GM19023 (cell line): Measurements from ENCODE around the gene ITGAV.

Experiments used
- ATAC-seq: cut with Tn5 transposase; IDR thresholded peaks from one replicate; pipeline ENCODE4 v1.9.1; 2021; ENCODE audit warnings: mild to moderate bottlenecking, moderate library complexity; ENCODE audit not compliant: unreplicated experiment

Gene ITGAV

GRCh38 chr2:186611526-186611925 lies 21.7 kb downstream of the ITGAV start:
- no peak for ATAC-seq

- ATAC-seq, result no peak
Measured at GRCh38 chr2:186612026-186612425, 22.2 kb downstream of the ITGAV start.

- ATAC-seq, result no peak
Measured at GRCh38 chr2:186612555-186613440, 22.9 kb downstream of the ITGAV start.

GRCh38 chr2:186614373-186614772 lies 24.5 kb downstream of the ITGAV start:
- no peak for ATAC-seq

GRCh38 chr2:186617148-186617547 lies 27.3 kb downstream of the ITGAV start:
- ATAC-seq, result no peak

- ATAC-seq, result no peak
Measured at GRCh38 chr2:186617771-186618170, 27.9 kb downstream of the ITGAV start.

GRCh38 chr2:186618696-186619095 lies 28.8 kb downstream of the ITGAV start:
- no peak for ATAC-seq

GRCh38 chr2:186623084-186623483 lies 33.2 kb downstream of the ITGAV start:
- ATAC-seq, result no peak

GRCh38 chr2:186624276-186624675 lies 34.4 kb downstream of the ITGAV start:
- ATAC-seq, result no peak

- ATAC-seq, result no peak
Measured at GRCh38 chr2:186629250-186629996, 39.6 kb downstream of the ITGAV start.

GRCh38 chr2:186632417-186632816 lies 42.6 kb downstream of the ITGAV start:
- ATAC-seq, result no peak

- ATAC-seq, result no peak
Measured at GRCh38 chr2:186634701-186635100, 44.8 kb downstream of the ITGAV start.

- no peak for ATAC-seq
Measured at GRCh38 chr2:186636800-186637496, 47.1 kb downstream of the ITGAV start.

GRCh38 chr2:186637497-186637800 lies 47.6 kb downstream of the ITGAV start:
- ATAC-seq, result no peak

- ATAC-seq, result peak; percentile 56
Measured at GRCh38 chr2:186639939-186640338, 50.1 kb downstream of the ITGAV start.

- ATAC-seq, result no peak
Measured at GRCh38 chr2:186641132-186641806, 51.4 kb downstream of the ITGAV start.

- ATAC-seq, result peak; percentile 82
Measured at GRCh38 chr2:186641807-186642321, 52.0 kb downstream of the ITGAV start.

- ATAC-seq, result no peak
Measured at GRCh38 chr2:186644791-186645190, 54.9 kb downstream of the ITGAV start.

GRCh38 chr2:186645999-186646398 lies 56.1 kb downstream of the ITGAV start:
- no peak for ATAC-seq

- ATAC-seq, result no peak
Measured at GRCh38 chr2:186648130-186648529, 58.3 kb downstream of the ITGAV start.

GRCh38 chr2:186653511-186653910 lies 63.7 kb downstream of the ITGAV start:
- ATAC-seq, result no peak
